Hematopoietic multipotent progenitor cell treated with erythropoietin and hydrocortisone succinate and interleukin-3 and kit ligand, for 15 days (in vitro differentiated cells): ENCODE results near the gene GALNT6.
A peak's percentile ranks its signal among the peaks of the same experiment; 100 is the strongest.

Experiments used
- DNase-seq: peaks from one replicate; pipeline ENCODE4 v3.0.0-alpha.2; 2015; ENCODE audit warnings: low spot score

GALNT6 gene

DNA sequence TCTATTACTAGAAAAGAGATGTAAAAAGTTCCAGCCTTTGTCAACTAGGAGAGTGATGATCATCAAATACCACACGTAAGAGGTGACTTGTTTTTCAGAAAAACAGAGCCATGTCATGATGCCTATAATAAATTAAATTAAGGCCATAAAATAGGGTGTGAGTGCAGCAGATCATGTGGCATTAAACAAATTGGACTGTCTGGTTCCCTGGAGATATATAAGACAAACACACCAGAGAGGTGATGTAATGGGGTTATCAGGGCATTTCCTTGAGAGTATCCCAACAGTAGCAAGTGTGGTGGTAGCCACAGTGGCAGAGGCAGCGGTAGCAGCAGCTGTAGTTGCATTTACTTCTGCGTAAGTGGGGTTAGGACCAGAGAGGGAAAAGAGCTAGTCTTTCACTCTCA, 14.6 kb upstream of the GALNT6 start:
- DNase-seq, result no peak

GRCh38 chr12:51404627-51405026, 13.4 kb upstream of the GALNT6 start:
- DNase-seq, result no peak

GRCh38 chr12:51403681-51404136, 12.5 kb upstream of the GALNT6 start:
- DNase-seq, result no peak

- no peak for DNase-seq
Observed at GRCh38 chr12:51403159-51403558, 12.0 kb upstream of the GALNT6 start.

DNA sequence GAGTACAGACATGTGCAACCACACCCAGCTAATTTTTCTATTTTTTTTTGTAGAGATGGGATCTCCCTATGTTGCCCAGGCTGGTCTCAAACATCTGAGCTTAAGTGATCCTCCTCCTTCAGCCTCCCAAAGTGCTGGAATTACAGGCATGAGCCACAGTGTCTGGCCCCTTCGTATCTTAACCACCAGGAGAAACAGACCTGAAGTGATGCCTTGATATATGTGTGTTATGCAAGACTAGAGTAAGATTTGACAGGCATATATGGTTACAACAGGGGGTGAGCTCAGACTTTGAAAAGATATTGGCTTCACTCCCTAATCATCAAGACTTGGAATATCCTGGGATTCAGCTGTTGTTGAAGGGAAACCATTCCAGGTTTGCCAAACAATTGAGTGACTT, 10.7 kb upstream of the GALNT6 start:
- no peak for DNase-seq

GRCh38 chr12:51401486-51401885, 10.3 kb upstream of the GALNT6 start:
- DNase-seq, result no peak

DNA sequence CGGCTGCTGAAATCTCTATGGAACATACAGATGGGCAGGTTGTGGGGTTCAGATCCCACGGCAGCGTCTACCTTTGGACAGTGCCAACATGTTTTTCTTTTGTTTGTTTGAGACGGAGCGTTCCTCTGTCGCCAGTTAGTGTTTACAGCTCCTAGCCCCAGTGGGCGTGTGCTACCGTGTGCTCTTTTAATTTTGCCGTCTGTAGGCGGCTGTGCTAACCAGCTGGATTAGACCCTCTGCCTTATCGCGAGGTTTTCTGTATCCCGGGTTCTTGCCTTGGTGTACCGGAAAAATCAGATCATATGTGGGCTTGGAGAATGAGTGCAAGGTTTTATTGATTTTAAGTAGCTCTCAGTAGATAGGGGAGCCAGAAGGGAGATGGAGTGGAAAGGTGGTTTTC, 9.8 kb upstream of the GALNT6 start:
- no peak for DNase-seq

DNA sequence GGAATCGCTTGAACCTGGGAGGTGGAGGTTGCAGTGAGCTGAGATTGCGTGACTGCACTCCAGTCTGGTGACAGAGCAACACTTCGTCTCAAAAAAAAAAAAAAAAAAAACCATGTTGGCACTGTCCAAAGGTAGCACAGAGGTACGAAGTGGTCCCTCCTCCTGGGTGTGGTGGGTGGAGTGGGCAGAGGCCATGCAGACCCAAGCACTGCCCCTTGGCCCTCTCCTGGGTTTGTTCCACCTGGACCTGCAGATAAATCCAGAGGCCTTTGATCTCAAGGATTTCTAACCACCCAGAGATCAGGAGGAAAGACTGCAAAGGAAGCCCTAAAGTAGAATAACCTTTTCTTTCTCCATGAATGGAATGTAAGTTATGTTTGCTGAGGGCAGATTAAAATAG, 8.7 kb upstream of the GALNT6 start:
- no peak for DNase-seq

DNA sequence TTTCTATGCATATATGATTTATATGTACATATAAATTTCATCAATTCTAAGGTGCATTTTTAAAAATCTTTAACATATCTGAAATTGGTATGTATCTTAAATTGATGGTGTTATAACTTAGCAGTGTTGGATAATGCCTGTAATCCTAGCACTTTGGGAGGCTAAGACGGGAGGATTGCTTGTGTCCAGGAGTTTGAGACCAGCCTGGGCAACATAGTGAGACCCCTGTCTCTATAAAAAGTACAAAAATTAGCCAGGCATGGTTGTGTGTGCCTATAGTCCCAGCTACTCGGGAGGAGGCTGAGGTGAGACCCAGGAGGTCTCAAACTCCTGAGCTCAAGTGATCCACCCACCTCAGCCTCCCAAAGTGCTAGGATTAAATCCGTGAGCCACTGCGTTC, 6.5 kb upstream of the GALNT6 start:
- no peak for DNase-seq

DNA sequence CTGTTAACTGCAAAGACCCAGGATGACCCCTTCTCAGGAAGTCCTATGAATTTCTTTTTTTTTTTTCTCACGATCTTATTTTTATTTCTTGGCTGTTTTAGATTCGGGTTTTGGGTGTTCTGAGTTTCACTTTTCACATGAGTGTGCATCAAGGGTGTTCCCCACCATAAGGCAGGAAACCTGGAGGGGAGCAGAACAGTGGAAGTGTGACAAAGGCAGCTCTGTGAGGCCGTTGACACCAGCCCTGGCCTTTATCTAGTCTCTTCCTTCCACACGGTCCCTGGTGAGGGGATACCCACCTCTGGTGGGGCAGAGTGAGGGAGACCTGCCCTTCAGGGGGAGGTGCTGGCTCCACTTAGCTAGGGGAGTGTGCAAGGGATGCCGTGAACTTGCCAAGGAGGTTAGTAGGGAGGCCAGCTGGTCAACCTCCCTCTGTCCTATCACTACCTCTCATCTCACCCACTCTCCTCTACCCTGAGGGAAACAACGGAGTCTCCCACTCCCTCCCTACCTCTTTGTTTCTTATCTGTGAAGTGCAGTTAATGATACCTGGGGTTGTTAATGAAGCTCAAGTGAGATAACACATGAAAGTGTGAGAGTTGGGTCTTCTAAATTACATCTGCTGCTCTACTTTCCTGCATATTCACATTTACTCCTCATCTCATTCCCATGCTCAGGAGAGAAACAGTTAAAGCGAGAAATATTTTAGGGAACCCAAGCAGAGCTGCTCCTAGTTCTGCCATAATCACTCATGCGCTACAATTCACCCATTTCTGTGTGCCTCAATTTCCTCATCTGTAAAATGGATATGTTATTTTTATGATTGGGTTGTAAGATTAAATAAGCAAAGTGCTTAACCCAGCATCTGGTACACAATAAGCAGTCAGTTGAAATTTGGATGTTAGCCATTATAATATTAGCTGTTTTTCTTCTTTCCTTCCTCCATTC, 4.4 kb upstream of the GALNT6 start:
- DNase-seq, result peak; percentile 39

- peak; percentile 27 for DNase-seq
Observed at GRCh38 chr12:51393676-51394545, 2.7 kb upstream of the GALNT6 start.

- no peak for DNase-seq
Observed at GRCh38 chr12:51392556-51393237, 1.5 kb upstream of the GALNT6 start.

- DNase-seq, result peak; percentile 47
Observed at GRCh38 chr12:51390891-51391282, 319 bp downstream of the GALNT6 start.

GRCh38 chr12:51390457-51390856, 749 bp downstream of the GALNT6 start:
- DNase-seq, result no peak

GRCh38 chr12:51389302-51389999, 1.8 kb downstream of the GALNT6 start:
- DNase-seq, result peak; percentile 90

- no peak for DNase-seq
Observed at GRCh38 chr12:51388846-51389245, 2.4 kb downstream of the GALNT6 start.

GRCh38 chr12:51388069-51388799, 3.0 kb downstream of the GALNT6 start:
- DNase-seq, result peak; percentile 72

DNA sequence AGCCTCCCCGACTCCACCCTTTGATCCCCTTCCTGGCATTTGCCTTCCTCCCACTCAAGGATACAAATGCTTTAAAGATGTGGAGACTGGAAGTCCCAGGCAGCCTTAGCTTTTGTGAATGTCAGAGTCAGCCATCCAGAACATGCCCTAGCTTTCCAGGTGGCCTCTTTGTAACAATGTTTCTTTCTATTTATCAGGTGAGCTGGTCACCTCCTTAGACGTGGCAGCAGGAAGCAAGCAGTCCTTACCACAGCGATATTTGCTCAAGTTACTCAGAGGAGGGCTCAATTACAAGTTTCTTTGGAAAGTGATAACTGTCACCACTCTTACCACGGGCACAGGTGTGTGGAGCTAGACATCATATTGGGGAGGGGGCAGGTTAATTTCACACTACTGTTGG, 4.9 kb downstream of the GALNT6 start:
- no peak for DNase-seq

DNA sequence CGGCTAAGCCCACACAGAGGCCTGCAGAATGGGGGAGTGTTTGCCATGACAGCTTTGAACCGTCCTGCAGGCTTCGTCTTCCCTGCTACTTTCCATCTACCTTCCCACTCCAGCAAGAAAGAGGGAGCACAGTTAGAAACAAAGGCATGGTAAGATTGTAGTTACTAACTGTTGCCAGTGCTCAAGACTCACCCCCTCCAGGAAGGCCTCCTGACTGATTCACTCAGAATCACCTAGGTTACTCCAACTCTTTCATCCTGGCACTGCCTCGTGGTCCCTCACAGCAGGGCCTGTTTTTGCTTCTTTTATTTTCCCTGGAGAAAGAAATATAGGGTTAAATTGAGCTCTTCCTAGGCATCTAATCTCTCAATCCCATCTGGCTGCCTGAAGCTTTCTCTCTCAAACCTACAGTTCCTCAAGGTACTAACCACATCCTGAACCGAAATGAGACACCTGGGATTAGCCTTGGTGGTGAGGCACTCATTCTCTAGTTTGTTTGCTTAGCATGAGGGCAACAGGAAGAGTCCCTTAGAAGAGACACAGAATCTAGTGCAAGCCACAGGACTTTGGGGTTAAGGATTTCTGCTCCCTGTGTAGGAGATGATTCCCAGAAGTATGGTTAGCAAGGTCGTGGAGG, 7.8 kb downstream of the GALNT6 start:
- DNase-seq, result no peak

DNA sequence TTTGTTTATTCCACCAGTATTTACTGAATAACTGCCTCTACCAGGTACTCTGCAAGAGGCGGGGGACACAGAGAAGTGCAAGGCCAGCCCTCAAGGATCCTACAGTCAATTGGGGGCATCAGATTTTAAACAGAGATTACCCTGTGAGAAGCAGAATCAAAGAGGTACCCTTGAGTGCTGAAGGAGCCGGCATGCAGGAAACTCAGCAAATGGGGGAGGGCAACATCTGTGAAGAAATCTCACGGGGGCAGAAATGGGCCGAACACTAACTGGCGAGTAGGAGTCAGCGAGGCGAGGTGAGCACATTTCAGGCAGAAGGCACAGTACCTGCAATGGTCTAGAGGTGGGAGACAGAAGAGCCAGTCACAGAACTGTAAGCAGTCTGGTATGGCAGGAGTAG, 9.0 kb downstream of the GALNT6 start:
- no peak for DNase-seq
